NCI-H1417 (cell line): ENCODE data around the gene SLC2A9.

Experiments used
- DNase-seq, 3 experiments: peaks; one replicate each; lab custom pipeline; 2025; lab: John Stamatoyannopoulos, UW

SLC2A9 gene

DNA sequence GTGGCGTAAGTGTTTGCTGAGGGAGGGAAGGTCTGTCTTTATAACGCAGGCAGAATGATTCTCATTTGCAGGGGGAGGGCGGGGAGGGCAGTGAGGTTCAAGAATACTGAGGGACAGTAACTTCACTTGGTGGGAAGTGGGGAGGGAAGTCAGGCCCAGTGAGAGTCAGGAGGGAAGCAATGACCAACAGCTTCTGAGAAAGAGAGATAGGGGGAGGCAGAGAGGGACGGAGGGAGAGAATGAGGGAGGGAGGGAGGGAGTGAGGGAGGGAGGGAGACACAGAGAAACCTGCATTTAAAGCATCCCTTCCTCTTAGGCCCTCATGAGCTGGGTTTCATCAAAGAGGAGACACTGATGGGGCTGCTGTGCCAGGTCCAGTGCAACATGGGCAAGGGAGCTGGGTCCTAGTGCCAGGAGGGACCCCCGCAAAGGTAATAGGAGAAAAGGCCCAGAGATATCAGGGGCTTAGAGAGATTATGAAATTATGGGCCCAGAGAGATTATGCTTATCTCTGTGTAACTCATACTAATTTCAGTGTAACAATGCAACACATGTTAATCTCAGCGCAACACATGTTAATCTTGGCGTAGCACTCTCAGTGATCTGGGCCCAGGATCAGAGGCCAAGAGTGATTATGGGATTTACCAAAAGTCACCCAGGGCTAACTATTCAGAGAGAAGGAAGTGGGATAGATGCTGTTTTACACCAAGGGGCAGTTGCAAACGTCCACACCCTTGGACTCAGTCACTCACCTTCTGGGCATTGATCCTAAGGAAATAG, 127.8 kb downstream of the SLC2A9 start:
- no peak for DNase-seq

DNA sequence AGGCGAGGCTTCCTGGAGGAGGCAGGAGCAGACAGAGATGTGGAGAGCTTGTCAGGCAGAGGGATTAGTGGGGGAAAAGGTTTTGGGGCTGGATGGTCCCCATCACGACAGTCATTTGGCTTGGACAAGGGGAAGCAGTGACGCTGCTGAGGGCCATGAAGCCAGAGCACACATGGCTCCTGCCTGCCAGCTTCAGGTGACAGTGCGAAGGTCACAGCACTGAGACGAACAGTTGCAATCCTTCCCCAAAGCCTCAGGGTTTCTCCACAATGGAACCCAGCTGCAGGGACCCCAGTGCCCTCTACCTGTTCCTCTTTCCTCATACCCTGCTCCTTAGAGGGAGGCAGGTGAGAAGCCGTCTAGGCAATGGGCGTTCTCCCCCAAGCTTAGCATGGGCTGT, 129.6 kb downstream of the SLC2A9 start:
- DNase-seq: no peak

DNA sequence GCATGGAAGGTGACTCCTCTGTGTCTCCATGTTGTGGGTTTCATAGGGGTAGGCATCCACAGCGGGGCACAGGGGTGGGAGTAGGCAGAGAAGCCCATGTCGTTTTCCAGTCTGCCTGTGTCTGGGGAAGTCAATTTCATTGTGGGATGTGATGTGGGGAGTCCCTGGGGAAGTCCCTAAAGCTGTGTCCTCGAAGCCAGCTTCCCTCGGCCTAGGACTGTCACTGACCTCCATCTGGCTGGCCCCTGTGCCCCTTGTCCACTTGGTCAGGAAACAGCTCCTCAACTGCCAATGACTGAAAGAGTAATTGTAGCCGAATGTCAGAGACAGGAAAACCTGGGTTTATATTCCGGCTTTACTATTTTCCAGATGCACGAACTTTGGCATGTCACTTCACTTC, 130.2 kb downstream of the SLC2A9 start:
- no peak for DNase-seq

DNA sequence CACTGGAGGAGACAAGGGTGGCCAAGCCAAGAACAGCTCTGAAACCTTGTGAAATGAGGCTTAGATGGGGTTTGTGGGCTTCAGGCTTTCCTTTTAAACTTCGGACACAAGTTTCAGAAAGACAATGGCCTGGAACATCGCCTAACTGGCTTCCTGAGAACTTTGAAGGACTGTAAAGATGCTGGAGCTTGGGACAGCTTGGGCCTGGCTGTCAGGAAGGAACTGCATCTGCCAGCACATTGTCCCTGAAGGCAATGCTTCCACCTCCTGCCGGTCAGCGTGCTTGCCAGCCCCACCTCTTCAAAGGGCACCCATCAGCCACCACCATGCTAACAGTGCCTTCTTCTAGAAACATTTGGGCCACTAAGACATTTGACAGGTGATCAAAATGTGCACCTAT, 132.0 kb downstream of the SLC2A9 start:
- DNase-seq: no peak

DNA sequence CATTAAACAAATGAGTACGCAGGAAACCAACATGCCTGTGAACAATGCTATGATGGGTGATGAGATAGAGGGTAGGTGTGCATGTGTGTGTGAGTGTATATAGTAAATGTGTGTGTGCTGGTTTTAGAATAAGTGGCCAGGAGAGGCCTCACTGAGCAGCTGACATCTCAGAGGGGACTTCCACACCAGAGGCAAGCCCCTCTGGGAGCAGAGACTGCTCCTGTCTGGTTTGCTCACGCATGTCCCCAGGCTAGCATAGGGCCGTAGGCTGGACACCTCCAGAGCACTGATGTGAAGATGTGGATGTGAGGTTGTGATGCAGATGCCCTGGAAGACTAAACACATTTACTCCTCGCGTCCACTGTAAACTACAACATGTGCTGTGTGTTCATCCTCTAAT, 135.3 kb downstream of the SLC2A9 start:
- no peak for DNase-seq

DNA sequence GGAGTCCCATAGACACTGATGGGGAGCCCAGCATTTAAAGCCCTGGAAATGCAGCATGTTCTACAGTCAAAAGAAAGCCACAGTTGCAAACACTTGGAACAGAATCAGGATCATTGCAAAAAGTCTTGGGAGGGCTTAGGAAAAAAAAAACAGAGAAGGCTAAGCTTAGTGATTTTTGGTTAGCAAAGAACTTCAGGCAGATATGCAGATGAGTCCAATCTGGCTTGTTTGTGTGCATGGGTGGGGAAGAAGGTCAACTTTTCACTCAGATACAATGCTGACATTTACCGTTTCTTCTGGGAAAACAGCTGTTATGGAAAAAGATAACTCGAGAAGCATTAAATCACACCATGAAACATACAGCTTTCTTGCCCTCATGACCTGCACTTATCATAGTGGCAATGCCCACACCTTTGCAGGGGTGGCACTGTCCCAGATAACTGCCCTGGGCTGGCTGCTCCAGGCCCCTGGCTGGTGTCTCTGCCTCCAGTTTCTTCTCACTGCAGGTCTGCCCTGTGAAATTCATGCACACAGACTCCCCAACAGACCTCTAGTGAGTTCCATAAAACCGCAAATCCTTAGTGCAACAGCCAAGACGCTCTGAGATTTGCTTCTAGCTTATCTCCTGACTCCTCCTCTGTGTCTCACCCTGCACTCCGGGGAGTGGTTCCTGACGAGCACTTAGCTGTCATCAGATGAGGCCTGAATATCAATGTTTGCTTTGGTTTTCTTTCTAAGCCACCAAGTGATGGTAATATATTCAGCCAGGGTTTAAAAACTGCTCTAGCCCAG, 140.7 kb downstream of the SLC2A9 start:
- peak in 1 of 3 experiments; percentile 67 for DNase-seq

DNA sequence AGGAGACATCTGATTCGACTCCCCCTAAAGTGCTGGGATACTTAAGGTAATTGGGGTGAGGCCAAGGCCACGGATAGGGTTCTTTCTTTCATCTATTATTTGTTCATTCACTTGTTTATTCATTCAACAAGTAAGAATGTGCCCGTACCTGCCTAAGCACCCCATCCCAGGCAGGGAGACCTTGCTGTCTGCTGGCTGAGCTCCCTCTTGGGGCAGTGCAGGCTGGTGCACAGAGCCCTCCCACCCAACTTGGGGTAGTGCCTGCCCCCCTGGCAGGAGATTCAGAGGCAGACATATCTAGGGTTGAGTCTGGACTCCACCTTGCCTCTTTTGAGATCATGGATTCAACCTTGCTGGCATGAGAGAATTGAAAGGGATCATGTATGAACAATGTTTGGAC, 144.2 kb downstream of the SLC2A9 start:
- no peak for DNase-seq

DNA sequence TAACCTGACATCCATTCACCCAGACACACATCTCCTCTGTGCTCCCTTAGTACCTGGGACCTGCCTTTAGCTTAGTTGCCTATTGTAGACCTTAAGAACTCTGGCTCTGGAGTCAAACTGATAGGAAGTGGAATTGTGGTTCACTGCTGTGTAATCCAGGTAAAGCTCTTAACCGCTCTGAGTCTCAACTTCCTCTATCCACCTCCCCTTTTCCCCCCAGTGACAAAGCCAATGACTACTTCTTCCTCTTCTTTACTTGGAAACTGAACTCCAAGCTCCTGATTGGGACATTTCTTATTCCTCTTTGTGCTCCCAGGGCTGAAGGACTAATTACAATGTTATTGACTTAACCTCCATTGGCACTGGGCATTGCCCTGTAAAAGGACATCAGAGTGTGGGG, 145.8 kb downstream of the SLC2A9 start:
- no peak for DNase-seq

DNA sequence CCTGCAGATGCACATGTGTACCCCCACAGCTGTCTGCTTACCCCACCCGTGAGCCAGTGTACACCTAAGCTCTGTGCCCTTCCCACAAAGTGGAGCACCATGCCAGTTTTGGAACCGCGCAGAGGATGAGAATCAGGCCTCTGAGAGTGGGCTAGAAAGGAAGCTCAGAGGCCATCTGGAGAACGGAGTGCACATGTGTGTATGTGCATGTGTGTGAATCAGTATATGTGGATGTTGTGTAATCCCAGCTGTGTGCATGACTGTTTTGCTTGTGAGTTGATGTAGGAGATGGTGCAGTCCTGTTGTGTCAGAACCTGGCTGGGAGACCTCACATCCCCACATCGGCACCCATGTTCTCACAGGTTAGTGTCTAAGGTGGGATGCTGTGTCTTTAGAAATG, 146.9 kb downstream of the SLC2A9 start:
- DNase-seq: no peak

DNA sequence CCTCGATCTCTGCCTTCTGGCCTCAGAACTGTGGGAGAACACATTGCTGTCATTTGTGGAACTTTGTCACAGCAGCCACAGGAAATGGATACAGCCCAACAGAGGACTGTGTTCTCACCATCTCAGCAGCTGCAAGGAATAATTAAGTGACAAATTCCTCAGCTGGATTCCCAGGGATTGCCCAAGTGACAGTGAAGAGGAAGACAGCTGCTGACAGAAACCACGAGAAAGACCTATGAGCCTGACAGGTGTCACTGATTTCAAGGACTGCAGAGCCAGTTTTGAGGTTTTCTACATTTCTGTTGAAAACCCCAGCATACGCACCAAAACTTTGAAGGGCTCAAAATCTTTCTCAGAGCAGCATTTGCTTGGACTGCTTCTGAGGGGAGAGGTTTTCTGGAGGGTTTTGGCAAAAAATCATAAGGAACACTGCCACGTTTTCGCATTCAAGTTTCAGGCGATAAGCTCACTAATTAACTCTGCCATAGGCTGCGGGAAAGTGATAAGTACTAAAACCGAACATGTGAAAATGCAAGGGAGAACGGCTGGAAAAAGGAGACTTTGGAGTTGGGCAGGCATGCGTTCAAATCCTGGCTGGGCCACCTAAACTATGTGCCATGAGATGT, 151.0 kb downstream of the SLC2A9 start:
- no peak for DNase-seq

DNA sequence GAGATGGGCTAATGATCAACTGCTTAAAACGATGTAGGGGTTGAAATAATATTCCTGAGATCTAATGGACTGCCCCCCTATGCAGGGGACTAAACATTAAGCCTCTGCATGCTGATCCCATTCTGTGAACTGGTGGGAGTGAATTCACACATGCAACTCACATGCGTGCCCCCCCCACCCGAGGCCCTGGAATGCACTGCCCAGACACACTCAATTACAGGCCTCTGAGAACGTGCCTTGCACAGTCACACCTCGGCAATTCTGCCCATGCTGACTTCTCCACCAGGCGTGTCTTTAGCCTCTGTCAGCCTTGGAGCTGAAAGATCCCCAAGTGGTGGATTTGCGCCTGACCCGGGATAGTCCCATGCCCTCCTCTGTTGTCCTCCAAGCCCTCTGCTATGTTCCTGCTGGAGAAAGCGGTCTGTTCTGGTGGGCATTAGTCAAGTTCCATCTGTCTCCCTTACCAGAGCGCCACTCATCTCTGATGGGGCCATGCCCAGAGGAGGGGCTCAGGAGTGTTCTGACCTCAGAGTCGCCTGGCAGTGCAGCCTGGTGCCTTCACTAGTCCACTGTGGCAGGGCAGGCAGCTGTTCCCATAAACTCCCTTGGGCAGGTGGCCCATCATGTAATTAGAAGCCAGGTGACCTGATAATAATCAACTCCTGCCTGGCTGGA, 153.4 kb downstream of the SLC2A9 start:
- peak; percentile 65 to 96 (median 83) for DNase-seq

DNA sequence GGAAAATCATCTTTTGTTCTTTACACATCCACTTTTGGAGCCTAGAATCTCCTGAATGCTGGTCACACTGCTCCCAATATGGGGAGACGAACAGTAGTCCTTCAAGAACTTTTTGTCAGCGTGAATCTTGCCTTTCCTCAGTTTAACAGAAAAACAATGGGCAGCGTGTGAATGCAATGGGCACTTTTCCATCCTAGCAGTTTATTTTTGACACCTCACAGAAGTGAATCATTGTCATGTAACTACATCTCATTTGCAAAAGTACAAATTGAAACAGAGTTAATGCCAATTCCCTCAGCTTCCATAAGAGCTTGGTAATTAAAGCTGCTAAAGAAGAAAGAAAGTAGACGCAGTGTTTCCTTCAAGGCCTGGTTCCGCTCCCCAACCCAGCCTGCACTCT, 154.4 kb downstream of the SLC2A9 start:
- DNase-seq: no peak

DNA sequence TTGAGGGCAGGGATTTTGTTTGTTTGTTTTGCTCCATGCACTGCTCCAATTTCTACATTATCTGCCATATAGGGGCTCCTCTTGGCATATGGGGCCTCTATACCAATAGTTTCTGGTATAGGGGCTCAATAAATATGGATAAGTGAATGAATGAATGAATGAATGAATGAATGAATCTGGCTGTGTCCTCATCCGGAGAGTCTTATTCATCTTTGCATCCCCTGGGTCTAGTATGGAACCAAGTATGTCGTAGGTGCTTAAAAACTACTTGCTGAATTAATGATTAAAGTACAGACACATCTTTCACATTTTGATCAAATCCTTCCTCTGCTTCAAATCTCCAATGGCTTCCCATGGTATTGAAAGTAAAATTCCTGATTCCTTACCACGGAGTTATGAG, 159.7 kb downstream of the SLC2A9 start:
- DNase-seq: no peak

DNA sequence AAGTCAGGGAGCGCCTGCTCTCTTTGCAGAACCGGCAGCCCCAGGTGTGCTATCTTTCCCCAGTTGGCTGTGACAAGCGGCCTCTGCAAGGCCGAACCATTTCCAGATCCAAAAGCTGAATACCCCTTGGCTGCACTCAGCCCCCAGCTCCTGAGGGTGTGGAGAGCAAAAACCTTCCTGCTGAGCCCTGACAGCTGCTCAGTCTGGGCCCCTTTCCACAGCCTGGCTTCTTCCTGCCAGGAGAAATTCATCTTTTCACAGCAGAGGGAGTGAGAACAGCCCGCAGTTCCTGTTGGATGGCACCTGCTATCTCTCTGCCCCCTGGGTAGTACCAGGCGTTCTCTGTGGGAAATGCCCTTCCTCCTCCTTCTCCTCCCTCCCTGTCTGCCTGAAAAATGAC, 161.5 kb downstream of the SLC2A9 start:
- no peak for DNase-seq

DNA sequence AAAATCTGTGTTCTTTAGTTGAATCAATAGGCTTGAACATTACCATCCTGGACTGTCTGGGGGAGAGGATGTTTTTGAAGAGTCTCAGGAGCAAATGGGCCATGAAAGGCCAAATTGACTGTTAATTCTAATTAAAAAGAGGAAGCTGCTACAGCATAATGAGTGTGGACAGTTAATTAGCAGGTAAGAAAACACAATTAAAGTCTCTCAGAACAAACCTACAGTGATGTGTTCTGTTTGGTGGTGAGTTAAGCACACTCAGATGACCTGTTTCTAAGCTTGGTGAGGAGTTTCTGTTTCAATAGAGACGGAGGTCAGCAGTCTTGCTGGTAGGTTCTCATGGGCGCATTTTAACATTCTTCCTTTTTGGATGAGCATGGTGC, 171.8 kb downstream of the SLC2A9 start:
- DNase-seq: peak in 1 of 3 experiments; percentile 23

DNA sequence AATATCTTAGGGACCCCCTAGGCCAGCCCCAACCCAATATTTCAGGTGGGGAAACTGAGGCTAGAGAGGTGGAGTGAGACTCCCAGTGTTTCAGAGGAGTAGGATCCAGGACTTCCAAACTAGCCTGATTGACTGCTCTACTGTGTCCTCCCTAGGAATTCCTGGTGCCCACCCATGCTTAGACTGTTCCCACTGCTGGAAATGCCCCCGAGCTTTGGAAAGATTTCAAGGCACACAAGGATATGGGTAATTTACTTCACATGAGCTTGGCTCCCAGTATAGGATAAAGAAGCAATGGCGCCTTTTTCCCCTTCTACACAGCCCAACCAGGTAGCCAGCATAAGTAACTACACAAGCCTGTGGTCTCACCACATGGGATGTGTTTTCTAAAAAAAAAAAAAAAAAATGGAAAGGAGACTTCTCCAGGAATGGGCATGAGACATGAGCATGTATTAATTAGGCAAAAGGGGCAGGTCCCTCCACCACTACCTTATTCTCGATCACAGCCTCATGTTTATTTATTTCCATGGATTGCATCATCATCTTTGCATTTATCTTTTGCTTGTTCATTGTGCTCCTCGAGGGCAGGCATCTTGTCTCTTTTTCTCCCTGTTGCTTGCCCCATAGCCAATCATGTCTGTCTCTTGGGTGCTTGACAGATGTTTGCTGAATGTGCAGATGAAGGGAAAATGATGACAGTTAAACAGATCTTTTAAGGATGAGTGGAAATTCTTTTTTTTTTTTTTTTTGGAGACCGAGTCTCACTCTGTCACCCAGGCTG, 173.1 kb downstream of the SLC2A9 start:
- no peak for DNase-seq

DNA sequence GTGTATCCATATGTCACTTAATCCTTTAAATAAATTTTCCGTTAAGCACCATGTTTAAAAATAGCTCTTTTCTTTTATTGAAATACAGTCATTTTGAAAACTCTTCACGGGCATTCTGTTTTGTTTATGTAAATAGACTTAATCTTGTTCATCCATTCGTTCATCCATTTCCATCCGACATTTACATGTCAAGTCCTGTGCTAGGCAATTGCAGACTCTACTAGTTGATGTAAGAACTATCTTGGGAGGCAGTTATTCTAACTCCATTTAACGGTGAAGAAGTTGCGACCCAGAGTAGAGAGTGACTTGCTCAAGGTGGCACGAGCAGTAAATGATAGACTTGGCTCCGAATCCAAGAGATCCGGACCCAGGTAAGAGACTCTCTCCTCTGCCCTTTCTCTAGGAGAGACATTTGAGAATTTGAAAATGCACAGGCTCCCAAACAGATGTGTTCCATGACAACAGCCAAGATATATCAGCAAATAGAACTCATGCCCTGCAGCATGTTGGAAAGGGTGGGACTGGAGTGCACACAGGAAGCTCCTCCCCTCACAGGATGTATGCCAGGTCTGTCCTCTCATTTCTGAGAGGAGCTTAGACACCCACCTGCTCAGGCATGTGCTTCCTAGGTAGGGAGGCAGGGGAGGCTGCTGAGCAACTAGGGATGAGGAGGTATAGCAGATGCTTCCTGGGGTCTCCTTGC, 175.4 kb downstream of the SLC2A9 start:
- peak in 1 of 3 experiments; percentile 7 for DNase-seq

DNA sequence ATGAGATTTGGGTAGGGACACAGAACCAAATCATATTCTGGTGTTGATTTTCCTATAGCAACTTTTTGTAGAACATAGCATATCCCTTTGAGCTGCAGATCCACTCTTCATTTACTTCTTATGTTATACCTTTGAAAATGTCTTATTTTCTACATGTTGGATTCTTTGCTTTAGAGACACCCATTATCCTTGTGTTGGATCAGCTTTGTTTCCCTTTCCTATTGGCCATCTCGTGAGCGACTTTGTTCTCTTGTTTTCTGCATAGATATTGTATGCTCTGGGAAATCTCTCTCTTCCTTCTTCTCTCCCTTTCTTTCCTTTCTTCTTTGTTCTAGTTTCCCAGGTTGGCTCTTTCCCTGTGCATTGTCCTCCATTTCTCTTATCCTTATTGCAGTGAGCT, 180.2 kb downstream of the SLC2A9 start:
- no peak for DNase-seq

DNA sequence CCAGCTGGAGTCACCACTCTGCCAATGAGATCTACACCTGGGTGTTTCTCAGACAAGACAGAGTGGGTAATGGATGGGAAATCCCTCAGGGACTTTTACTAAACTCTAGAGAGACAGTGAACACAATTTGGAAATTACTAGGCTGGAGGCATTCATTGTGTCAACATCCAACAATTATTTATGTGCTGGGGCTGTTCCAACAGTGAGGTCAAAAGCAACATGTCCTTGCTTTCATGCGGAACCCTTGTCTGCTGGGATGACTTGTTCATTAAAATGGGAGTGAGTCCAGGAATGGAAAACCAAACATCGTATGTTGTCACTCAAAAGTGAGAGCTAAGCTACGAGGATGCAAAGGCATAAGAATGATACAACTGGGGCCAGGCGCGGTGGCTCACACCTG, 185.9 kb downstream of the SLC2A9 start:
- peak in 2 of 3 experiments; percentile 55 to 59 for DNase-seq

DNA sequence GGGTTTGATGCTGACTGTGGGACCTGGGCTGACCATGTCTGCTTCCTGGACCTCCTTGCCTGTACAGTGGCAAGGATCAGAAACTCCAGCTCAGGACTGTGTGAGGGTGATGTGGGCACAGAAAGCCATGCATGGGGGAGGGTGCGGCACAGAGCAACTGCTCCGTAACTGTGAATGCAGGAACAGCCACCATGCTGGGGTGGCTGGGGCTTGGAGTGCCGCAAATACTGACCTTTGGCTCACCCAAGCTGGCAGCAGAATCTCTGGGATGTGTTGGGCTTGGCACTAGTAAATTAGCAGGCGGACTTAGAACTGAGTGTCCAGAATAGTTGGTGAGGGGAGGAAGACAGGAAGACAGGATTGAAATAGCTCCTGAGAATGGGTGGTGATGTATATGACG, 187.9 kb downstream of the SLC2A9 start:
- DNase-seq: no peak

DNA sequence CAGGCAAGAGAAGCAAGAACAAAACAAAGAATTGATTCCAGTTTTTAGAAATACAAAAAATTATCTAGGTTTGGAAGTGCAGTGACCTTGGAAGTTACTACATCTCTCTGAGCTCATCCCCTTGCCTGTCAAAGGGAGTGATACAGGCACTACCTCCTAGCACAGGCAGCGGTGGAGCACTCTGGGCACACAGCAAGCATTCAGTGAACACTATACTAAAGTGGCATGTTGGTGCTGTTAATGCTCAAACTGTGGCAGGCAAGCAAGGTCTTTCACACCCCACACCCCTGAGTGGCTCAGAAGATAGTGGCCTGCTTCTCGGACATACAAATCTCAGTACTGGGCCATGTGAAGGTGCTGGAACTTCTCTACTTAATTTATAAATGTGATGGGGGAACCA, 188.7 kb downstream of the SLC2A9 start:
- DNase-seq: peak in 2 of 3 experiments; percentile 50 to 72
